ENCODE results near the gene ATP8B3. TPM values are rescaled to one million over a fixed set of nuclear protein-coding genes. Genes with fewer than 3 reads are reported as not detected.

The ATP8B3 gene
- total and polyA plus RNA-seq, 2 of the 13 experiments (the other 11 are each of a cell fraction or from before 2014, with no cell fraction given) = 2.6 to 5.9 TPM

- TF ChIP-seq FIP1L1 (IDR thresholded peaks at IDR 0.05; ENCODE audit: borderline replicate concordance, insufficient read depth, low read depth, low read length) = no peak
- peak; percentile 36 for TF ChIP-seq YY1 (IDR thresholded peaks at IDR 0.05; ENCODE audit: insufficient read depth, insufficient replicate concordance, low read depth, low read length)
- peak; percentile 46 for TF ChIP-seq U2AF1 (optimal IDR thresholded peaks at IDR 0.05; ENCODE audit: low read depth, low read length)
- TF ChIP-seq POLR2AphosphoS5 (IDR thresholded peaks at IDR 0.05; ENCODE audit: low read depth, low read length) = peak; percentile 56; the same call in 1 of the 2 replicates
- TF ChIP-seq ZNF609 (CRISPR knock-in tag; IDR thresholded peaks at IDR 0.05; ENCODE audit: borderline replicate concordance) = no peak
- no peak for TF ChIP-seq ZNF615 (CRISPR knock-in tag; IDR thresholded peaks at IDR 0.05; ENCODE audit: borderline replicate concordance)
- TF ChIP-seq SP1 (IDR thresholded peaks at IDR 0.05) = no peak
- no peak for TF ChIP-seq SP1 (CRISPR knock-in tag; IDR thresholded peaks at IDR 0.05)
- no peak for TF ChIP-seq ZNF747 (CRISPR knock-in tag; IDR thresholded peaks at IDR 0.05; ENCODE audit: borderline replicate concordance)
- TF ChIP-seq NFKBIZ (CRISPR knock-in tag; IDR thresholded peaks at IDR 0.05) = no peak
- 0 out of 2 replicates have a peak, but pooled peaks have one; percentile 18 for TF ChIP-seq ZSCAN21 (CRISPR knock-in tag; IDR thresholded peaks at IDR 0.05; ENCODE audit: borderline replicate concordance)
- peak; percentile 19; the same call in 1 of the 2 replicates for TF ChIP-seq ZNF788 (CRISPR knock-in tag; IDR thresholded peaks at IDR 0.05; ENCODE audit: borderline replicate concordance)
- 0 out of 2 replicates have a peak, but pooled peaks have one; percentile 36 for TF ChIP-seq ZNF556 (CRISPR knock-in tag; IDR thresholded peaks at IDR 0.05; ENCODE audit: borderline replicate concordance)
- TF ChIP-seq GMEB1 (CRISPR knock-in tag; IDR thresholded peaks at IDR 0.05; ENCODE audit: borderline replicate concordance) = peak; percentile 60; the same call in 1 of the 2 replicates
- TF ChIP-seq TERF1 (CRISPR knock-in tag; IDR thresholded peaks at IDR 0.05) = no peak
- TF ChIP-seq ZNF484 (CRISPR knock-in tag; IDR thresholded peaks at IDR 0.05; ENCODE audit: borderline replicate concordance, low read depth) = no peak
- no peak for TF ChIP-seq ZEB1 (IDR thresholded peaks at IDR 0.05; ENCODE audit: insufficient replicate concordance, low read depth)
Measured at GRCh38 chr19:1839658-1840540, 27.8 kb upstream of the ATP8B3 start (continued).
